Occipital lobe (tissue), 2 donors: ENCODE measurements around the gene SLC25A44. TPM values are rescaled to one million over a fixed set of nuclear protein-coding genes. Genes with fewer than 3 reads are reported as not detected.

Source experiments
- DNase-seq: peaks from one replicate; lab custom pipeline; 2025; lab: John Stamatoyannopoulos, UW
- total RNA-seq: library from RNA; depleted of rRNA; stranded (reverse); fragments of >200 nt; gene quantifications from one replicate; pipeline ENCODE4 v1.2.3, GENCODE V29; 2014

The SLC25A44 gene
- total RNA-seq, 1 donor from 2014 or later = 9.7 TPM

DNA sequence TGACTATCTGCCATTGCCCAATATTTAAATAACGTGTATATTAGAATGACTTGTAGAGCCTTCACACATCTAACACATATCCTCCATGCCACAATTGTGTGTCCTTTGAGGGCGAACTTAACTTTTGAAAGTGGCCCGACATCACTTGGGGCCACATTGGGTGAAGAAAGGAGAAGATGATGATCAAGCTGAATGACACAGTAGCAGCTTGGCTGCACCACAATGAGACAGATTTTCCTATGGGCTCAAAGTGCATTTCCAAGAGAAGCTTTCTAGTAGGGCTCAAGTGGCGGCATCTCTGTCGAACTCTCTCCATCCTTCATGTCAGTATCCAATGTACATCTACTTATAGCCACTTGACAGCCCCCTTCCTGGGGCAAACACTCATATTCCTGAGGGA, 44.3 kb downstream of the SLC25A44 start:
- no peak for DNase-seq

DNA sequence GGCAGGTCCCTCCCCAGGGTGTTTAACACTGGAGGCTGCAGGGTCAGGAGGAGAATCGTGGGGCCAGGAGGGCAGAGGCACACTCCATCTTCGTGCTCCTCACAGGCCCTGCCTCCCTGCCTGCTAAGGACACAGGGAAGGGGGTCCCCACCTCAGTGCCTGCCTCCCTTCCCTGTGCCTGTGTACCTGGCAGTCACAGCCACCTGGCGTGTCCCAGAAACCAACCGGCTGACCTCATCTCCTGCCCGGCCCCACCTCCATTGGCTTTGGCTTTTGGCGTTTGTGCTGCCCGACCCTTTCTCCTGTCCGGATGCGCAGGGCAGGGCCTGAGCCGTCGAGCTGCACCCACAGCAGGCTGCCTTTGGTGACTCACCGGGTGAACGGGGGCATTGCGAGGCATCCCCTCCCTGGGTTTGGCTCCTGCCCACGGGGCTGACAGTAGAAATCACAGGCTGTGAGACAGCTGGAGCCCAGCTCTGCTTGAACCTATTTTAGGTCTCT, 47.5 kb downstream of the SLC25A44 start:
- no peak for DNase-seq

DNA sequence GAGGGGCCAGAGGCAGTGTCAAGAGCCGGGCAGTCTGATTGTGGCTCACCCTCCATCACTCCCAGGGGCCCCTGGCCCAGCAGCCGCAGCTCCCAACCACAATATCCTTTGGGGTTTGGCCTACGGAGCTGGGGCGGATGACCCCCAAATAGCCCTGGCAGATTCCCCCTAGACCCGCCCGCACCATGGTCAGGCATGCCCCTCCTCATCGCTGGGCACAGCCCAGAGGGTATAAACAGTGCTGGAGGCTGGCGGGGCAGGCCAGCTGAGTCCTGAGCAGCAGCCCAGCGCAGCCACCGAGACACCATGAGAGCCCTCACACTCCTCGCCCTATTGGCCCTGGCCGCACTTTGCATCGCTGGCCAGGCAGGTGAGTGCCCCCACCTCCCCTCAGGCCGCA, 48.0 kb downstream of the SLC25A44 start, which contains the start of gene BGLAP:
Gene BGLAP, plus strand, starts transcription at position 259 of the 400 bp plus-strand sequence. Its CDS starts 48 bp downstream, at position 307.
- no peak for DNase-seq

DNA sequence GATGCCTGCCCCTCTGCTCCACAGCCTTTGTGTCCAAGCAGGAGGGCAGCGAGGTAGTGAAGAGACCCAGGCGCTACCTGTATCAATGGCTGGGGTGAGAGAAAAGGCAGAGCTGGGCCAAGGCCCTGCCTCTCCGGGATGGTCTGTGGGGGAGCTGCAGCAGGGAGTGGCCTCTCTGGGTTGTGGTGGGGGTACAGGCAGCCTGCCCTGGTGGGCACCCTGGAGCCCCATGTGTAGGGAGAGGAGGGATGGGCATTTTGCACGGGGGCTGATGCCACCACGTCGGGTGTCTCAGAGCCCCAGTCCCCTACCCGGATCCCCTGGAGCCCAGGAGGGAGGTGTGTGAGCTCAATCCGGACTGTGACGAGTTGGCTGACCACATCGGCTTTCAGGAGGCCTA, 48.8 kb downstream of the SLC25A44 start:
- no peak for DNase-seq

DNA sequence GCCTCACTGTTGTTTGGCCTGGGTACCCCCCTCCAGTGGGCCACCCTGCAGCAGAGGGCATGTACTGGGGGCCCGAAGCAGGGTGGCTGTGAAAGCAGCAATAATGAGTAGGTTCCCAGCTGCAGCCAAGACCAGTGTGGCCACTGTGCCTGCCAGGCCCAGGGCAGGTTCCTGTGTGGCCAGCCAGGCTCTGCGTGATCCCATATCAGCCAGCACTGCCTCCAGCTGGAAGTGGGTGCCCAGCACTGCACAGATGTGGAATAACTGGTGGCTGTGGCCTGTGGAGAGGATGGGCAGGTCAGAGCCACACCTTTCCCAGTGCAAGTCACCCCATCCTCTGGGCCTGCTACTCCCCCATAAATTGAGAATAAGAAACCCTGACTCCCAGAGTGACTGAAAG, 50.2 kb downstream of the SLC25A44 start:
- DNase-seq = no peak

DNA sequence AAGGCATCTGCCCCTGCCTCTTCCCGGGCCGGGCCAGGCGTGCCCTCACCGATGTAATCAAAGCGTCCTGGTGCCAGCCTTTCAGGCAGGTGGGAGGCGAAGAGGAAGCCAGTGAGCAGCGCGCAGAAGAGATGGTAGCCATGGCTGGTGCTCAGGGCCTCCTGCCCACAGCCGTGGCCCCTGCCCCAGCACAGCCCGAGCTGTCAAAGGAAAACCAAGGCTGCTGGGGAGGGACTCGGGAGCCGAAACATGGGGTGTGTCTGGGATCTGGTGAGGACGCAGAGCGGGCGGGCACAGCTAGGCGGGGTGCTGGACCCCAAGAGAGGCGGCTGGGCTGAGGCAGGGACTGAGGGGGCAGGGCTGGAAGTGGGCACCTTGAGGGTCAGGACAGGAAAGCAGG, 50.8 kb downstream of the SLC25A44 start:
- no peak for DNase-seq

DNA sequence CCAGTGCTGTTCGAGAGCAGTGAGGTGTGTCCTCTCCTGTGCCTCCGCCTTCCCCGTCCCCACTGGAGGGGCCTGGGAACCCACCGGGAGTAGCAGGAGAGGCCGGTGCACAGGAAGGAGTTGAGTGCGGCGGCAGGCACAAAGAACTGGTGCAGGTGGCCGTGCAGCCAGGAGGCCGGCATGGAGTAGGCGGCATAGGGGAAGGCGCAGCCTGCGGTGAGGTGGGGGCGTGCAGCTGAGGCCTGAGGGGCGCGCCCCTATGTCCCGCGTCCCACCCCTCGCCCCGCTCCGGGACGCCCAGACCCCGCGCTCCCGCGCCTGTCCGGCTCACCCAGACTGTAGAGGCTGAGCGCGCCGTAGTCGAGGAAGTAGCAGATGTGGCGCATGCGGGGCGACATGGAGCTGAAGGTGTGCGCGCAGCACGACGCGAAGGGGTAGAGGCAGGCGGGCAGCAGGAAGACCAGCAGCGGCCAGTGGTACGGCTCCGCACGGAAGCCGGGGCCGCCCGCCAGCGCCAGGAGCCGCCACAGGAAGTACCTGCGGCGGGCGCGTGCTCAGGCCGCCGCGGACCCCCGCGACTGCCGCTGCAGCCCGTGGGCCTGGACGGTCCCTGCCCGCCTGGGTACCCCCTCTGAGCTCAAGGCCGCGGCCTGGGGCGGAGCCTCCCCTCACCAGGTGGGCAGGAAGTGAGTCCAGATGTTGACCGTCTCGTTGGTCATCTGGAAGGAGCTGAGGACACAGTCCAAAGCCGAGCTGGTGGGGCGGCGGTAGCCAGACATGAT, 51.7 kb downstream of the SLC25A44 start:
- DNase-seq = no peak

DNA sequence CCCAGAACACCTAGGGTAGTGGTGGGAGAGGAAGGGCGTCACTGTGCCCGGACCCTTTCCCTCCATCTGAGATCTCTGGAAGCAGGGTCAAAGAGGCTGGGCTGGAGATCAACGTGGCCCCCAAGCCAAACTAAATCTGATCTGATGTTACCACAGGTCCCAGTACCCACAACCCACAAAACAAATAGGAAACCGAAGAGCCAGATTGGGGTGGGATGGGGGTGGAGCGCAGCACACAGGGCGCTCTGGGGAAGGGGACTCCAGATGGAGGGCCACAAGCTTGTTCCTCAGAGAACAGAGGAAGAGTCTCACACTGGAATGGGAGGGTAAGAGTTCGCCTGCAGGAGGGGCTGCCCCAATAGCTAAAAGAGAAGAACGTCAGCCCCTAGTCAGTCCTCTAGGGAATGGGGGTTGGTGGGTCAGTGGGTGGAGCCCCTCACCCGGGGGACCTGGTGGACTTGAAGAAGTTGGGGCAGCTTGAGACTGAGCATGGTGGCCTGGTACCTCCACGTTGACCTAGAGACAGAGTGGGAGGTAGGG, 52.4 kb downstream of the SLC25A44 start:
- DNase-seq = no peak

DNA sequence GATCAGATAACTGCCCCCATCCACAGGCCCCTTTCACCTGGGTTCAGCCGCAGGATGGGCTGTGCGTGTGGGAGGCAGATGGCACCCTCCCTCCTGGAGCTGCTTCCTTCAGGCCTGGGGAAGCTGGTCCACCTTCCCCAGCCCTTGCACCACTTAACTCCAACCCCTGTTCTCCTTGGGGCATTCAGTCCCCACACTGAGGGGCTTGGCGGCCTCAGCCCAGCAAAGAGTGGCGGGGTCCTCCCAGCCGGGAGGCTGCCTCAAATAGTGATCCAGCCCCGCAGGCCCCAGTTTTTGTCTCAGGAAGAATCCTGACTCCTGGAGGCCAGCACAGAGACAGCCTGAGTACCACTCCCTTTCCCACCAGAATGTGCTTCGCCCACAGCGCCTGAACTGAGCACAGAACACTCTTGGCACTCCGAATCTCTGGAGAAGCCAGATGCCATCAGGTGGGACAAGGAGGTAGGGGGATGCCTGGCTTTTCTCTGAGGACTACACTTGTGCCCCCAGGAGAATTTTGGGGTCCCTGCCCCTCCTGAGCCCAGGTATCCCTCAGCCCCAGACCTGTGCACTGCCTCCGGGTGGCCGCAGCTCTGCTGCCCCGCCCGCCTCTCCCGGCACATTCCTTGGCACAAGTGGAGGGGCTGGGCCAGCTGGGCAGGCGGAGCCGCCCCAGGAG, 53.0 kb downstream of the SLC25A44 start:
- no peak for DNase-seq

DNA sequence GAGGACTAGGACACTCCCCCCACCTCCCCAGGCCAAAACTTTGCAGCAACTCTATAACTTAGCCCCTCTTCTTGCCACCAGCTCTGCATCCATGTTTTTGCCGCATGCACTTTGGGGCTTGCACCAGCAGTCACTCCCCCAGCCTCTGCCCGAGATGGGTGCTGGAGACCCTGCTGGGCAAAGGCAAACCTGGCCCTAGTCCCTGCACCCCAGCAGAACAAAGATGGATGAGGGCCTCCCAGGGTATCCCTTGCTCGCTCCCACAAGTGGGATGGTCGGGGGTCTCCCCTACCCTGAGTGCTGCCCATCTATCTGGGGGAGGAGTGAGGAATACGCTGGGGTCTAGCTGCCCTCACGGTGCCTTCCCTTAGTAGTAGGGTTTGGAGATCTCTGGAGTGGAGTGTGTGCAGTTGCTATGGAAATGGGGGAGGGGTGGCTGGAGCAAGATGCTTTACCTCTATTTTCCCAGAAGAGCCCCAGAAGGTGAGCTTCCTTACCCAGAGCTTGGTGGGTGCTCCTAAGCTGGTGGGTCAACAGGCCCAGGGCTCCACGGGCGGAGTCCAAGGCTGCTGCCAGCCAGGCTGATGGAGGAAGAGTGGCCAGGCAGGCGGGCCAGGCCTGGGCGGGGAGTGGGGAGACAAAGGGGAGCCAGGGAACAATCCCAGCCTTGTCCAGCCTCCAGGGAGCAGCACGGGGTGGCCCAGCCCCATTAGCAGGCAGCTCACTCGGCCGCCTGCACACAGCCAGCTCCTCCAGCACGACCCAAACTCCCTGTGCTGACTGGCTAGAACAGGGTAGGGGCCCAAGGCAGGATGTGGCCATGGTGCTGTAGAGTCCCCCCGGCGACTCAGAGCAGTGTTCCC, 53.8 kb downstream of the SLC25A44 start, which contains the start of gene PAQR6:
Gene PAQR6, minus strand, starts transcription at position 597 of the 863 bp plus-strand sequence. CDS start 1,325 bp downstream, outside the sequence.
- peak; percentile 87 for DNase-seq

DNA sequence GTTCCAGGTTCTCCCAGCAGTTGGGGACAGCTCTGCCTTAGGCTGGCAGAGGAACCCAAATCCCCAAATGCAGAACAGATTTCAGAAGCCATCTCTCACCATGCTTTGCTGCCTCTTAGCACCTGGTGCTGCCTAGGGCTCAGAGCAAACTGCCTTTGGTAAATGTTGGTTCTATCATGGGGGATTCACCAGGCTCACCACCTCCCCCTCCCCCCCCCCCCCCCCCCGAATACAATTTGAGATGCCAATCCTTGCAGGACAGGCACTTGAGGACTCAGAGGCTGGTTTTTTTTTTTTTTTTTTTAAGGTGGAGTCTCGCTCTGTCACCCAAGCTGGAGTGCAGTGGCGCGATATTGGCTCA, 54.4 kb downstream of the SLC25A44 start:
- DNase-seq = no peak

DNA sequence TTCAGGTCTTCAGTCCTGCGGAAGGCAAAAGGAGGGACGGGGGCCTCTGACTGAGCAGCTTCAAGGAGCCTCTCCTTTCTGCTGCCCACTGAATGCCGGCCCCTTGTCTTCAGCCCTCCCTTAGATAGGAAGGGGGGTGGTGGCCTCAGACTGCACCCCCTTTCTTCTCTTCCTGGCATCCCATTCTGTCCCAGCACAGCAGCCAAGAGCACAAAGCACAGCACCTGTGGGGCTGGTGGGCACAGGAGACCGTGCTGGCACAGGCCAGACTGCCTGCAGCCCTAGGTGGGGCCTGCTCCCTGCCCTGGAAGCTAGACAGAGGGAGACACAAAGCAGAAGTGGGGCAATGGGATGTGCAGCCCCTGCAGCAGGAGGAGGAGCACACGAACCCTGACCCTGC, 55.7 kb downstream of the SLC25A44 start:
- DNase-seq = no peak

DNA sequence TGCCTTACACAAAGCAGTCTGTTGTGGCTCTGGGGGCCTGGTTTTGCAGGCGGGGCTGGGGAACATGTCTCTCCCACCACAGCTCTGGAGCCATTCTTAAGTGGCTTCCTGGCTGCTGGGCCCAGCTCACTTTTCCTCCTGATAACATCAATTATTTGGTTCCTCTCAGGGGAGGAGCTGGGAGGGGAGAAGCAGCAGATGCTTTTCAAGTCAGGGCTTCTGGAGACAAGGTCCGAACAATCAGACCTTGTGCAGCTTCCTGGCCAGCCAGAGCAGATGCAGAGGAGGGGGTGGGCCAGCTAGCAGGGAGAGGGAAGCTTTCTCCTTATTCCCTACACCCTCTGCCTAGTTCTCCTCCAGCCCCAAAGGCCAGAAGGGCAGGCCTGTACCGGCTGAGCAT, 57.6 kb downstream of the SLC25A44 start:
- DNase-seq = no peak

DNA sequence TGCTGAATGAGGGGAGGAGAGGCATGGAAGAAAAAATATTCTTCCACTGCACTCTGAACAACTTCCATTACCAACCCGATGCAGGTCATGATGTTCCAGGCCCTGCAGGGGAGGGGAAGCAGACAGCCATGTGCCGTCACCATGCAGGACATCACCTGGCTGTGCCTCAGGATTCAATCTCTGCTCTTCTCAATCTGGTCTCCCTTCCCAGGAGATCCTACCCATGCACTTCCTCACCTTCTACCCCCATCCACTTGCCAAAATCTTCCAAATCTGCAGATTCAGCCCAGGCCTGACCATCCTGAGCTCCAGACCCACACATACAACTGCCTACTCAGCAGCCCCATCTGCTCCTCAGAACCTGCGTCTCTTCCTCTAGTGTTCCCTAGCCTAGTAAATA, 59.7 kb downstream of the SLC25A44 start:
- no peak for DNase-seq

DNA sequence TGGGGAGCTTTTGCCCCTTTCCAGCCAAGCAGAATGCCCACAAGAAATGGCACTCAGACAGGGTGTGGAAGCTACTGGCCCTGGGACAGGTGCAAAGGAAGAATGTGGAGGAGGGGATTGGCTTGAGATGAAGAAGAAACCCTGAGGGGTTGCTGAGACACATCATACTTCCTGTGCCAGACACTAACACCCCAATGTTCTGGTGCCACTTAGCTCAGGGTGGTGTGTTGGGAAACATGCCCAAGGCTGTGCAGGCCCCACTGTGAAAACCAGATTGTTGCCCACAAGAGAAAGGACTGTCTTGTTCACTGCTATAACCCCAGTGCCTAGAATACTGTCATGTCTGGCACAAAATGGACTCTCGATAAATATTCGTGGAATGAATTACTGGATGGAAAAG, 63.8 kb downstream of the SLC25A44 start:
- DNase-seq = no peak

DNA sequence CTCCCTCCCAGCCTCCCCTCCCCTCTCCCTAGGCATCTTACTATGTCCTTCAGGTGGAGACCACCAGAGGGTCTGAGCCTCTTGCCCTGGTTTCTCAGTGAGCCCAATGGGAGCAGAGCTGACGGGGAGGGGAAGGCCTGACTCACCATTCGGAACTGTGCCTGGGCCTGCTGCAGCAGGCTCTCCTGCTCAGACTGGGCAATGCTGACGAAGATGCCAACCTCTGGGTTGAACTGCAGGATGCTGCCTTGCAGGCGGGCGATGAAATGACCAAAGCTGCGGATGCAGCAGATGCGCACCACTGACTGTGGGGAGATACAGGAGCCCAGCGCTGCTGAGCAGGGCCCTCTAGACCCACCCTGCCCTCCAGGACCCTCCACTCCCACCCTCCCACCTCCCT, 65.0 kb downstream of the SLC25A44 start:
- DNase-seq = no peak

DNA sequence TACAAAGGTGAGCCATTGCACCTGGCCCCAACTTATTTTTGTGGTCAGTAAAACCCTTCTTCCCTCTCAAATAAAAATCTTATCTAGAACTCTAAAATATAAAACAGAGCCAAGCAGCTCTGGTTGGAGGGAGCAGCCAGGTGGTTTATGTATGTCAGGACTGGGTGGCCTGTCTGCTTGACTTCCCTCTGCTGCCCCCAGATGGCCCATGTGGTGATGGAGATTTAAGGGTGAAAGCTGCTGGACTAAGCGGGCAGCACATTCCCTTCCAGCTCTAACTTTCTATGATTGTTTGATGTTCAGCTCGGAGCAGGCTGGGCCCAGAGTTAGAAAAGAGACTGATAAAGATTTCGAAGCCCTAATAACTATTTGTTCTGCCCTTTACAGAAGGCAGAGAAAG, 65.9 kb downstream of the SLC25A44 start:
- no peak for DNase-seq

DNA sequence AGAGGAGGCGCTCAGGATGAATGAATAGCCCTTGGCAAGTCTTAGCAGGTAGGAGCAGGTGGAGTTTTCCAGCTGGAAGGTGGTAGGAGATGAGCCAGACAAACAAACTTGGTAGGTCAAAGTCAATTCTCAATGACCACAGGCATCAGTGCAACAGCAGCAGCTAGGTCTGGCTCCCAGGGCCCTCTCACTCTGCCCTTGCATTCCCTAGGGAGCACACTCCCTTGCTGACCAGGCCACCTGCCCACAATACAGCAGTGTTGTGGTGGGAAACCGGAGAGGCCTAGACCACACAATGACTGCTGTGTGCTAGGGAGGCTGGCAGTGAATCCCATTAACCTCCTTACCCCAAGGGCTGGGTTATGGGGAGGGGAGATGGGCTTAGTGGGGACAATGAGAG, 67.0 kb downstream of the SLC25A44 start:
- no peak for DNase-seq
